ENCODE data around the gene RPL39L.
"Not testable (repeated sequence)": the region's sequence is repeated elsewhere in the genome, so short reads cannot be mapped to it uniquely, and the experiment has no call there.

- not testable (repeated sequence) for TF ChIP-seq POLR2AphosphoS5 (IDR thresholded peaks at IDR 0.05; ENCODE audit: low read depth, low read length); CTCF (IDR thresholded peaks at IDR 0.05); SIN3A (IDR thresholded peaks at IDR 0.05; ENCODE audit: borderline replicate concordance, insufficient read depth, low read depth, low read length); REST (IDR thresholded peaks at IDR 0.05; ENCODE audit: insufficient read depth in 1 of 2, low read depth in 2 of 2, low read length in 1 of 2)
Observed at GRCh38 chr3:187170911-187171310, 31.6 kb upstream of the RPL39L start.

Data from Panc1 (cell line).